Neuronal stem cell (in vitro differentiated cells): Measurements from ENCODE around the gene HUS1.
"Not testable (repeated sequence)": the region's sequence is repeated elsewhere in the genome, so short reads cannot be mapped to it uniquely, and the experiment has no call there.

ENCODE experiments used
- DNase-seq: peaks from one replicate; pipeline ENCODE4 v3.0.0-alpha.2; 2013; ENCODE audit warnings: low spot score
- H2AFZ ChIP-seq: one replicate; pipeline ENCODE4 v1.6.1; 2013; ENCODE audit warnings: mild to moderate bottlenecking, low read length, inconsistent platforms
- H2AK5ac ChIP-seq: 2 replicates; pipeline ENCODE4 v1.6.1; 2013; ENCODE audit warnings: low read depth, mild to moderate bottlenecking, inconsistent platforms, low read length, moderate library complexity, mixed read lengths
- H2BK120ac ChIP-seq: 2 replicates; pipeline ENCODE4 v1.6.1; 2013; ENCODE audit warnings: low read depth, mild to moderate bottlenecking, inconsistent platforms, low read length, moderate library complexity, mixed read lengths
- H2BK12ac ChIP-seq: one replicate; pipeline ENCODE4 v1.6.1; 2013; ENCODE audit warnings: low read length, inconsistent platforms
- H2BK15ac ChIP-seq: 2 replicates; pipeline ENCODE4 v1.6.1; 2013; ENCODE audit warnings: mild to moderate bottlenecking, low read length, inconsistent platforms, mixed read lengths
- H2BK5ac ChIP-seq: one replicate; pipeline ENCODE4 v1.6.1; 2013; ENCODE audit warnings: inconsistent platforms, mild to moderate bottlenecking, low read length, moderate library complexity
- H3K14ac ChIP-seq: one replicate; pipeline ENCODE4 v1.6.1; 2013; ENCODE audit warnings: low read length, inconsistent platforms
- H3K18ac ChIP-seq: 2 replicates; pipeline ENCODE4 v1.6.1; 2013; ENCODE audit warnings: low read length, inconsistent platforms
- H3K23ac ChIP-seq: 2 replicates; pipeline ENCODE4 v1.6.1; 2013; ENCODE audit warnings: low read depth, mild to moderate bottlenecking, mixed read lengths, low read length, inconsistent platforms; ENCODE audit not compliant: poor library complexity
- H3K27ac ChIP-seq: replicated peaks from 3 replicates; pipeline ENCODE4 v1.5.1; 2013; ENCODE audit warnings: low read length, inconsistent platforms
- H3K27me3 ChIP-seq, 3 experiments: 2 replicates each; pipeline ENCODE4 v1.6.1; 2013; ENCODE audit warnings: low read length in 3 of 3, mild to moderate bottlenecking in 2 of 3, inconsistent platforms in 1 of 3, low read depth in 1 of 3, mixed read lengths in 1 of 3, moderate library complexity in 1 of 3; ENCODE audit not compliant: control insufficient read depth in 3 of 3, insufficient read depth in 3 of 3
- H3K36me3 ChIP-seq, 2 donors: replicated peaks in 1 of 2; 2 replicates each; pipeline ENCODE4 v1.6.1; 2013; ENCODE audit warnings: low read length in 2 of 2; ENCODE audit not compliant: control insufficient read depth in 2 of 2, insufficient read depth in 2 of 2
- H3K4ac ChIP-seq: 2 replicates; pipeline ENCODE4 v1.6.1; 2013; ENCODE audit warnings: inconsistent platforms, mild to moderate bottlenecking, low read length, moderate library complexity
- H3K4me1 ChIP-seq, 2 donors: 1 replicate in 1 of 2; 2 replicates in 1 of 2; pipeline ENCODE4 v1.6.1; 2013; ENCODE audit warnings: low read length in 2 of 2, low read depth in 1 of 2; ENCODE audit not compliant: control insufficient read depth in 2 of 2, insufficient read depth in 1 of 2
- H3K4me2 ChIP-seq: one replicate; pipeline ENCODE4 v1.6.1; 2013; ENCODE audit warnings: mild to moderate bottlenecking, low read length, inconsistent platforms; ENCODE audit not compliant: insufficient read depth, poor library complexity, severe bottlenecking
- H3K4me3 ChIP-seq, 2 donors: 2 replicates each; pipeline ENCODE4 v1.5.1; 2013; ENCODE audit warnings: low read length in 2 of 2, mild to moderate bottlenecking in 2 of 2, inconsistent platforms in 1 of 2, moderate library complexity in 1 of 2
- H3K79me1 ChIP-seq: one replicate; pipeline ENCODE4 v1.6.1; 2013; ENCODE audit warnings: low read depth, mild to moderate bottlenecking, inconsistent platforms, low read length, moderate library complexity
- H3K9ac ChIP-seq: one replicate; pipeline ENCODE4 v1.6.1; 2013; ENCODE audit warnings: mild to moderate bottlenecking, low read depth, low read length, inconsistent platforms; ENCODE audit not compliant: poor library complexity
- H3K9me3 ChIP-seq, 2 donors: replicated peaks in 1 of 2; 2 replicates each; pipeline versions ENCODE3 to v1.6.1; 2013; ENCODE audit warnings: low read length in 2 of 2, mild to moderate bottlenecking in 2 of 2, inconsistent platforms in 1 of 2, low read depth in 1 of 2, mixed read lengths in 1 of 2, moderate library complexity in 1 of 2; ENCODE audit not compliant: control insufficient read depth in 2 of 2, insufficient read depth in 1 of 2
- H4K8ac ChIP-seq: one replicate; pipeline ENCODE4 v1.6.1; 2013; ENCODE audit warnings: low read depth, mild to moderate bottlenecking, inconsistent platforms, low read length, moderate library complexity
- H4K91ac ChIP-seq: one replicate; pipeline ENCODE4 v1.6.1; 2013; ENCODE audit warnings: low read length, low read depth, mild to moderate bottlenecking, inconsistent platforms; ENCODE audit not compliant: poor library complexity
- WGBS, 2 donors: extraction: QIAGEN DNeasy Blood & Tissue Kit; methylation state at CpG; one replicate each; pipeline ENCODE4 v1.1.7; 2013; ENCODE audit warnings: missing lambda C conversion rate in 2 of 2, mixed read lengths in 1 of 2; ENCODE audit not compliant: insufficient read length in 2 of 2, insufficient replicate concordance in 1 of 2; ENCODE audit errors: extremely low coverage in 2 of 2; 5-methylcytosine and 5-hydroxymethylcytosine counted together

Gene HUS1

DNA sequence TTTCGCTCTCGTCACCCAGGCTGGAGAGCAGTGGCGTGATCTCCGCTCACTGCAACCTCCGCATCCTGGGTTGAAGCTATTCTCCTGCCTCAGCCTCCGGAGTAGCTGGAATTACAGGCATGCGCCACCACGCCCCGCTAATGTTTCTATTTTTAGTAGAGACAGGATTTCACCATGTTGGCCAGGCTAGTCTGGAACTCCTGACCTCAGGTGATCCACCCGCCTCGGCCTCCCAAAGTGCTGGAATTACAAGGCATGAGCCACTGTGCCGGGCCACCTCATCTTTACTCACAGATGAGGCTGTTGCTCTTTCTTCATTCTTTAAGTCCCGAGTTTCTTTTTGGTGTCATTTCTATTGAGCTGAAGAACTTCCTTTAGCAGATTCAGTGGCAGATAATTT lies 20.7 kb upstream of the HUS1 start:
- H2AK5ac ChIP-seq, H3K4ac ChIP-seq, H4K91ac ChIP-seq, H3K4me3 ChIP-seq, H3K27ac ChIP-seq, H2BK12ac ChIP-seq, H3K36me3 ChIP-seq, H3K9ac ChIP-seq, H4K8ac ChIP-seq, H3K14ac ChIP-seq, H3K9me3 ChIP-seq, H2BK120ac ChIP-seq, H2BK5ac ChIP-seq, H3K27me3 ChIP-seq, H2BK15ac ChIP-seq, H3K79me1 ChIP-seq, H3K4me1 ChIP-seq, H3K18ac ChIP-seq, H3K23ac ChIP-seq, DNase-seq, H3K4me2 ChIP-seq, H2AFZ ChIP-seq: not testable (repeated sequence)
- WGBS, 2 donors, result no CpG with 5 or more reads among the region's 13 CpGs

GRCh38 chr7:47999413-47999812 lies 20.0 kb upstream of the HUS1 start:
- DNase-seq, result no peak
- no peaks in the 10 kb centered on the region for H3K36me3 ChIP-seq

GRCh38 chr7:47992446-47992845 lies 13.0 kb upstream of the HUS1 start:
- Histone ChIP-seq H3K18ac (no peak overlapping the region), H2BK15ac (no peak overlapping the region), H3K9ac (no peak overlapping the region), H3K4me2 (no peak overlapping the region), H2BK12ac (no peak overlapping the region), H2AFZ (peak overlapping the region; percentile 88), H3K27me3 (no peaks in the 10 kb centered on the region), H3K27ac (no peak overlapping the region), H4K91ac (no peak overlapping the region), H2AK5ac (no peak overlapping the region), H4K8ac (no peak overlapping the region), H3K14ac (no peak overlapping the region), H2BK120ac (no peak overlapping the region), H3K23ac (no peak overlapping the region), H3K4me1 (peaks cover 0 to 7% of the 10 kb centered on the region in 2 donors), H3K9me3 (no peaks in the 10 kb centered on the region), H2BK5ac (no peak overlapping the region), H3K4me3 (no peak overlapping the region), H3K79me1 (no peaks in the 10 kb centered on the region), H3K36me3 (no peaks in the 10 kb centered on the region), H3K4ac (no peak overlapping the region)
- DNase-seq, result no peak
- no CpG with 5 or more reads among the region's 3 CpGs for WGBS, 2 donors

More at GRCh38 chr7:47999413-47999812, 20.0 kb upstream of the HUS1 start:
- H2BK5ac ChIP-seq, result no peak overlapping the region
- no peak overlapping the region for H2AK5ac ChIP-seq
- no peak overlapping the region for H2BK12ac ChIP-seq
- no peak overlapping the region for H3K9ac ChIP-seq
- WGBS, 2 donors, result no CpG with 5 or more reads among the region's 12 CpGs
- no peak overlapping the region for H3K14ac ChIP-seq
- H2BK120ac ChIP-seq, result no peak overlapping the region
- no peak overlapping the region for H3K23ac ChIP-seq
- no peak overlapping the region for H2BK15ac ChIP-seq
- H3K4ac ChIP-seq, result no peak overlapping the region
- no peak overlapping the region for H2AFZ ChIP-seq
- no peaks in the 10 kb centered on the region for H3K4me1 ChIP-seq
- no peak overlapping the region for H4K91ac ChIP-seq
- no peaks in the 10 kb centered on the region for H3K9me3 ChIP-seq
- H3K18ac ChIP-seq, result no peak overlapping the region
- H3K4me2 ChIP-seq, result no peak overlapping the region
- H3K27me3 ChIP-seq, result no peaks in the 10 kb centered on the region
- H3K79me1 ChIP-seq, result no peaks in the 10 kb centered on the region
- no peak overlapping the region for H3K27ac ChIP-seq
- H3K4me3 ChIP-seq, result no peak overlapping the region
- H4K8ac ChIP-seq, result no peak overlapping the region

DNA sequence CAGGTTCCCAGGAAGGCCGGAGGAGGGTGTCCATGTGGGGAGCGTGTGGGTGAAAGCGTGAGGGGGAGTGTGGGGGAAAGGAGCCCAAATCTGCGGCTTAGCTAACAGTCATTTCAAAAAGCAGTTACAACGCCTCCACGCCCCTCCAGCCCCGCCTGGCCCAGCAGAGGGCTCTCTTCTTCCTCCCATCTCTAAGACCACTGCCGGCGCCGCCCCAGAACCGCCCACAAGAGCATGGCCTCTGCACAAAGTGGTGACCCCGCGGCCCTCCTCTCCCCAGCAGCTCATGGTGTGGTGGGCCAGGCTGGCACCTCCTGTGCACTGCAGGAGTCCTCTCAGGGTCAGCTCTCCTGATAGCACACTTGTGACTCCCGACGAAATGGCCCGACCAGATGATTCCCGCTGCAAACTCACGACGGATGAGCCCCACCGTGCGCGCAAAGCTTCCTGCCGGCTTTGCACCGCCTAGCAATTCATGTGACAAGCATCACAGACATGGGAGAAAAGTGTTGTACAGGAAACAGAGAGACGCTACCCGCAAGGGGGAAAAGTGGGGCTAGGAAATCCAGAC lies 12.4 kb upstream of the HUS1 start:
- DNase-seq, result peak; percentile 70
- no peak overlapping the region for H3K14ac ChIP-seq
- no peaks in the 10 kb centered on the region for H3K36me3 ChIP-seq
- no peak overlapping the region for H3K9ac ChIP-seq
- no peak overlapping the region for H4K8ac ChIP-seq
- H3K4me1 ChIP-seq, result peaks cover 0 to 7% of the 10 kb centered on the region in 2 donors
- peak overlapping the region; percentile 61 for H3K4me2 ChIP-seq
- H3K4ac ChIP-seq, result no peak overlapping the region
- H2BK12ac ChIP-seq, result no peak overlapping the region
- H3K79me1 ChIP-seq, result no peaks in the 10 kb centered on the region
- peak overlapping the region; percentile 91 for H3K18ac ChIP-seq
- peak overlapping the region; percentile 42 to 54 for H3K4me3 ChIP-seq
- H2BK5ac ChIP-seq, result peak overlapping the region; percentile 2
- H2BK15ac ChIP-seq, result peak overlapping the region; percentile 54
- H3K9me3 ChIP-seq, result no peaks in the 10 kb centered on the region
- H3K27me3 ChIP-seq, result no peaks in the 10 kb centered on the region
- peak overlapping the region; percentile 69 for H3K27ac ChIP-seq
- H2AK5ac ChIP-seq, result no peak overlapping the region
- H2AFZ ChIP-seq, result peak overlapping the region; percentile 88
- WGBS, 2 donors, result no CpG with 5 or more reads among the region's 26 CpGs
- H3K23ac ChIP-seq, result peak overlapping the region; percentile 80
- H4K91ac ChIP-seq, result peak overlapping the region; percentile 53
- no peak overlapping the region for H2BK120ac ChIP-seq
